Measurements from ENCODE around the gene NTF4. TPM values are rescaled to one million over a fixed set of nuclear protein-coding genes. Genes with fewer than 3 reads are reported as not detected.

Gene NTF4
- total and polyA plus RNA-seq, 2 experiments from 2014 or later, result 0.94 to 2.7 TPM

DNA sequence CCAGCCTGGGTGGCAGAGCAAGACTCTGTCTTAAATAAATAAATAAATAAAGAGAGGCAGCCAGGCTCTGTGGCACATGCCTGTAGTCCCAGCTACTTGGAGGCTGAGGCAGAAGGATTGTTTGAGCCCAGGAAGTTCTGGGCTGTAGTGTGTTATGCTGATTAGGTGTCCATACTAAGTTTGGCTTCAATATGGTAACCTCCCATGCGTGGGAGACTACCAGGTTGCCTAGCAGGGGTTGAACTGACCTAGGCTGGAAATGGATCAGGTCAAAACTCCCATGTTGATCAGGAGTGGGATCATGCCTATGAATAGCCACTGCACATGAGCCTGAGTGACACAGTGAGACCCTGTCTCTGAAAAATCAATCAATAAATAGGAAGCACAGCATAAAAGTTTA, 16.7 kb upstream of the NTF4 start (continued):
- TF ChIP-seq, protein P1, sequence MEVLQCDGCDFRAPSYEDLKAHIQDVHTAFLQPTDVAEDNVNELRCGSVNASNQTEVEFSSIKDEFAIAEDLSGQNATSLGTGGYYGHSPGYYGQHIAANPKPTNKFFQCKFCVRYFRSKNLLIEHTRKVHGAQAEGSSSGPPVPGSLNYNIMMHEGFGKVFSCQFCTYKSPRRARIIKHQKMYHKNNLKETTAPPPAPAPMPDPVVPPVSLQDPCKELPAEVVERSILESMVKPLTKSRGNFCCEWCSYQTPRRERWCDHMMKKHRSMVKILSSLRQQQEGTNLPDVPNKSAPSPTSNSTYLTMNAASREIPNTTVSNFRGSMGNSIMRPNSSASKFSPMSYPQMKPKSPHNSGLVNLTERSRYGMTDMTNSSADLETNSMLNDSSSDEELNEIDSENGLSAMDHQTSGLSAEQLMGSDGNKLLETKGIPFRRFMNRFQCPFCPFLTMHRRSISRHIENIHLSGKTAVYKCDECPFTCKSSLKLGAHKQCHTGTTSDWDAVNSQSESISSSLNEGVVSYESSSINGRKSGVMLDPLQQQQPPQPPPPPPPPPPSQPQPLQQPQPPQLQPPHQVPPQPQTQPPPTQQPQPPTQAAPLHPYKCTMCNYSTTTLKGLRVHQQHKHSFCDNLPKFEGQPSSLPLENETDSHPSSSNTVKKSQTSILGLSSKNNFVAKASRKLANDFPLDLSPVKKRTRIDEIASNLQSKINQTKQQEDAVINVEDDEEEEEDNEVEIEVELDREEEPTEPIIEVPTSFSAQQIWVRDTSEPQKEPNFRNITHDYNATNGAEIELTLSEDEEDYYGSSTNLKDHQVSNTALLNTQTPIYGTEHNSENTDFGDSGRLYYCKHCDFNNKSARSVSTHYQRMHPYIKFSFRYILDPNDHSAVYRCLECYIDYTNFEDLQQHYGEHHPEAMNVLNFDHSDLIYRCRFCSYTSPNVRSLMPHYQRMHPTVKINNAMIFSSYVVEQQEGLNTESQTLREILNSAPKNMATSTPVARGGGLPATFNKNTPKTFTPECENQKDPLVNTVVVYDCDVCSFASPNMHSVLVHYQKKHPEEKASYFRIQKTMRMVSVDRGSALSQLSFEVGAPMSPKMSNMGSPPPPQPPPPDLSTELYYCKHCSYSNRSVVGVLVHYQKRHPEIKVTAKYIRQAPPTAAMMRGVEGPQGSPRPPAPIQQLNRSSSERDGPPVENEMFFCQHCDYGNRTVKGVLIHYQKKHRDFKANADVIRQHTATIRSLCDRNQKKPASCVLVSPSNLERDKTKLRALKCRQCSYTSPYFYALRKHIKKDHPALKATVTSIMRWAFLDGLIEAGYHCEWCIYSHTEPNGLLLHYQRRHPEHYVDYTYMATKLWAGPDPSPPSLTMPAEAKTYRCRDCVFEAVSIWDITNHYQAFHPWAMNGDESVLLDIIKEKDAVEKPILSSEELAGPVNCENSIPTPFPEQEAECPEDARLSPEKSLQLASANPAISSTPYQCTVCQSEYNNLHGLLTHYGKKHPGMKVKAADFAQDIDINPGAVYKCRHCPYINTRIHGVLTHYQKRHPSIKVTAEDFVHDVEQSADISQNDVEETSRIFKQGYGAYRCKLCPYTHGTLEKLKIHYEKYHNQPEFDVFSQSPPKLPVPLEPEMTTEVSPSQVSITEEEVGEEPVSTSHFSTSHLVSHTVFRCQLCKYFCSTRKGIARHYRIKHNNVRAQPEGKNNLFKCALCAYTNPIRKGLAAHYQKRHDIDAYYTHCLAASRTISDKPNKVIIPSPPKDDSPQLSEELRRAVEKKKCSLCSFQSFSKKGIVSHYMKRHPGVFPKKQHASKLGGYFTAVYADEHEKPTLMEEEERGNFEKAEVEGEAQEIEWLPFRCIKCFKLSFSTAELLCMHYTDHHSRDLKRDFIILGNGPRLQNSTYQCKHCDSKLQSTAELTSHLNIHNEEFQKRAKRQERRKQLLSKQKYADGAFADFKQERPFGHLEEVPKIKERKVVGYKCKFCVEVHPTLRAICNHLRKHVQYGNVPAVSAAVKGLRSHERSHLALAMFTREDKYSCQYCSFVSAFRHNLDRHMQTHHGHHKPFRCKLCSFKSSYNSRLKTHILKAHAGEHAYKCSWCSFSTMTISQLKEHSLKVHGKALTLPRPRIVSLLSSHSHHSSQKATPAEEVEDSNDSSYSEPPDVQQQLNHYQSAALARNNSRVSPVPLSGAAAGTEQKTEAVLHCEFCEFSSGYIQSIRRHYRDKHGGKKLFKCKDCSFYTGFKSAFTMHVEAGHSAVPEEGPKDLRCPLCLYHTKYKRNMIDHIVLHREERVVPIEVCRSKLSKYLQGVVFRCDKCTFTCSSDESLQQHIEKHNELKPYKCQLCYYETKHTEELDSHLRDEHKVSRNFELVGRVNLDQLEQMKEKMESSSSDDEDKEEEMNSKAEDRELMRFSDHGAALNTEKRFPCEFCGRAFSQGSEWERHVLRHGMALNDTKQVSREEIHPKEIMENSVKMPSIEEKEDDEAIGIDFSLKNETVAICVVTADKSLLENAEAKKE (CRISPR knock-in tag; IDR thresholded peaks at IDR 0.05), result no peak
- no peak for TF ChIP-seq CTCF (conservative IDR thresholded peaks at IDR 0.05; ENCODE audit: low read depth in 2 of 2)

GRCh38 chr19:49080392-49080791, 15.8 kb upstream of the NTF4 start:
- Mint-ChIP-seq H3K4me3 (no peak overlapping the region), H3K4me1 (peaks cover 2% of the 10 kb centered on the region; the same call in 2 of the 3 replicates), H3K36me3 (ENCODE audit: low read depth) (no peaks in the 10 kb centered on the region; the same call in 2 of the 3 replicates), H3K27ac (no peak overlapping the region), H3K9me3 (peaks cover 3% of the 10 kb centered on the region; the same call in 2 of the 3 replicates), H3K27me3 (ENCODE audit: insufficient read depth, low read depth, poor library complexity) (peaks cover 9% of the 10 kb centered on the region)
- H3K9me2 ChIP-seq (ENCODE audit: insufficient read depth), result no peaks in the 10 kb centered on the region
- no peaks in the 10 kb centered on the region for H4K20me1 ChIP-seq (replicated peaks; ENCODE audit: insufficient read depth)
- no peak overlapping the region for H3K4me2 ChIP-seq
- H3F3A ChIP-seq (replicated peaks; ENCODE audit: low read depth), result peaks cover under 1% of the 10 kb centered on the region; the same call in 1 of the 2 replicates
- H3K27ac ChIP-seq (ENCODE audit: low read depth), result no peak overlapping the region
- H3K79me2 ChIP-seq (replicated peaks; ENCODE audit: insufficient read depth), result no peaks in the 10 kb centered on the region
- no peak for ATAC-seq
- H2AFZ ChIP-seq, result no peak overlapping the region
- 0 out of 2 replicates have a peak, but pooled peaks cover 3% of the 10 kb centered on the region for H3K27me3 ChIP-seq (ENCODE audit: insufficient read depth)
- 0 out of 2 replicates have a peak, but pooled peaks cover 5% of the 10 kb centered on the region for H3K4me1 ChIP-seq (ENCODE audit: insufficient read depth)
- DNase-seq (ENCODE audit: low spot score), result no peak
- H3K36me3 ChIP-seq (ENCODE audit: insufficient read depth), result no peaks in the 10 kb centered on the region
- H3K4me3 ChIP-seq, result no peak overlapping the region
- TF ChIP-seq EZH2 (IDR thresholded peaks at IDR 0.05; ENCODE audit: low read depth, unreplicated experiment), result no peak
- TF ChIP-seq, protein P1 (CRISPR knock-in tag; IDR thresholded peaks at IDR 0.05), result no peak
- no peak for TF ChIP-seq CREB1 (CRISPR knock-in tag; IDR thresholded peaks at IDR 0.05; ENCODE audit: low read depth)
